SK-N-SH (cell line): ENCODE measurements around the gene OR1E2. TPM values are rescaled to one million over a fixed set of nuclear protein-coding genes. Genes with fewer than 3 reads are reported as not detected.
"Not testable (repeated sequence)": the region's sequence is repeated elsewhere in the genome, so short reads cannot be mapped to it uniquely, and the experiment has no call there.

Experiments
- CTCF ChIA-PET: fragments of 300-600, 350-600 bp; formaldehyde crosslinking; extraction: SDS; loops from one replicate; lab custom pipeline; 2021; lab: Yijun Ruan, JAX
- POLR2A ChIA-PET: fragments of 350-600 bp; sonication (Branson Sonifier 250); formaldehyde crosslinking; extraction: SDS; loops from one replicate; lab custom pipeline; 2020; ENCODE audit warnings: antibody characterized with exemption, inconsistent platforms; lab: Yijun Ruan, JAX
- DNase-seq: peaks from one replicate; pipeline ENCODE4 v3.0.0; 2012
- H2AFZ ChIP-seq: fragments of 200-600 bp; sonication (generic); 2 replicates; pipeline ENCODE4 v1.8.1; 2016; ENCODE audit warnings: antibody characterized with exemption, mild to moderate bottlenecking, low read depth
- H3F3A ChIP-seq: fragments of 200-600 bp; sonication (generic); replicated peaks from 2 replicates; pipeline ENCODE3; 2016; ENCODE audit warnings: antibody characterized with exemption, mild to moderate bottlenecking; ENCODE audit not compliant: insufficient read depth
- H3K27ac ChIP-seq, 2 experiments: fragments of 200-500 bp in 1 of 2; fragments of 200-600 bp in 1 of 2; sonication (Bioruptor generic) in 1 of 2; sonication (generic), shearing (Covaris generic) in 1 of 2; 2 replicates each; pipeline versions ENCODE4 v1.5.1 to v1.6.1; 2014 to 2016; ENCODE audit warnings: low read depth in 2 of 2, inconsistent platforms in 1 of 2, low read length in 1 of 2, mild to moderate bottlenecking in 1 of 2, mixed read lengths in 1 of 2
- H3K27me3 ChIP-seq: fragments of 200-600 bp; sonication (generic), shearing (Covaris generic); 2 replicates; pipeline ENCODE4 v1.6.1; 2016; ENCODE audit warnings: mixed run types; ENCODE audit not compliant: insufficient read depth
- H3K36me3 ChIP-seq, 2 experiments: fragments of 200-500 bp in 1 of 2; fragments of 200-600 bp in 1 of 2; sonication (Bioruptor generic) in 1 of 2; sonication (generic) in 1 of 2; replicated peaks in 1 of 2; 2 replicates each; pipeline versions ENCODE3 to v1.5.1; 2014 to 2016; ENCODE audit warnings: low read length in 1 of 2, mild to moderate bottlenecking in 1 of 2; ENCODE audit not compliant: insufficient read depth in 2 of 2, control insufficient read depth in 1 of 2
- H3K4me1 ChIP-seq, 2 experiments: fragments of 200-500 bp in 1 of 2; fragments of 200-600 bp in 1 of 2; sonication (Bioruptor generic) in 1 of 2; sonication (generic), shearing (Covaris generic) in 1 of 2; 2 replicates each; pipeline versions ENCODE4 v1.5.1 to v1.6.1; 2014 to 2016; ENCODE audit warnings: low read depth in 1 of 2, low read length in 1 of 2, mixed run types in 1 of 2; ENCODE audit not compliant: insufficient read depth in 2 of 2, control insufficient read depth in 1 of 2
- H3K4me2 ChIP-seq: fragments of 200-600 bp; sonication (generic), shearing (Covaris generic); 2 replicates; pipeline ENCODE4 v1.6.1; 2017; ENCODE audit warnings: mixed run types
- H3K4me3 ChIP-seq, 2 experiments: fragments of 200-500 bp in 1 of 2; fragments of 200-600 bp in 1 of 2; sonication (Bioruptor generic) in 1 of 2; sonication (generic), shearing (Covaris generic) in 1 of 2; 2 replicates each; pipeline versions ENCODE4 v1.5.1 to v1.8.1; 2014 to 2016; ENCODE audit warnings: low read depth in 2 of 2, inconsistent platforms in 1 of 2, low read length in 1 of 2, mild to moderate bottlenecking in 1 of 2, mixed read lengths in 1 of 2, moderate library complexity in 1 of 2
- H3K79me2 ChIP-seq: fragments of 200-600 bp; sonication (generic); 2 replicates; pipeline ENCODE4 v1.8.1; 2017; ENCODE audit warnings: mild to moderate bottlenecking; ENCODE audit not compliant: insufficient read depth
- H3K9ac ChIP-seq: fragments of 200-600 bp; sonication (generic); 2 replicates; pipeline ENCODE4 v1.6.1; 2017; ENCODE audit warnings: mixed run types
- H3K9me2 ChIP-seq: fragments of 200-600 bp; sonication (generic); 2 replicates; pipeline ENCODE4 v1.6.1; 2017; ENCODE audit warnings: mixed run types
- H3K9me3 ChIP-seq: fragments of 200-600 bp; sonication (generic); 2 replicates; pipeline ENCODE4 v1.6.1; 2017; ENCODE audit warnings: mixed run types, mild to moderate bottlenecking, moderate library complexity
- H4K20me1 ChIP-seq: fragments of 200-600 bp; sonication (generic); 2 replicates; pipeline ENCODE4 v1.6.1; 2017; ENCODE audit warnings: mild to moderate bottlenecking, mixed run types; ENCODE audit not compliant: insufficient read depth
- ELF1 ChIP-seq: IDR thresholded peaks from 2 replicates; pipeline ENCODE4 v1.4.0; 2012
- EP300 ChIP-seq, 2 experiments: IDR thresholded peaks; 2 replicates each; pipeline versions ENCODE4 v1.4.0 to v1.6.1; 2012; ENCODE audit warnings: borderline replicate concordance in 1 of 2, low read depth in 1 of 2, low read length in 1 of 2
- GATA2 ChIP-seq: sonication (generic); formaldehyde crosslinking; IDR thresholded peaks from 2 replicates; pipeline ENCODE4 v1.5.0; 2020; ENCODE audit warnings: mild to moderate bottlenecking, missing genetic modification reagents
- MEF2A ChIP-seq: IDR thresholded peaks from 2 replicates; pipeline ENCODE4 v1.4.0; 2012; ENCODE audit warnings: low read depth, borderline replicate concordance
- MXI1 ChIP-seq: IDR thresholded peaks from 2 replicates; pipeline ENCODE4 v1.6.1; 2012; ENCODE audit warnings: mild to moderate bottlenecking, low read depth, low read length, improper control_type of control experiment
- POLR2AphosphoS5 ChIP-seq: IDR thresholded peaks from 2 replicates; pipeline ENCODE4 v1.6.1; 2012; ENCODE audit warnings: low read depth, low read length
- TAF1 ChIP-seq: IDR thresholded peaks from 2 replicates; pipeline ENCODE4 v1.6.1; 2012; ENCODE audit warnings: low read depth, mild to moderate bottlenecking, low read length, moderate library complexity, borderline replicate concordance
- TEAD4 ChIP-seq: IDR thresholded peaks from 2 replicates; pipeline ENCODE4 v1.4.0; 2012; ENCODE audit warnings: mild to moderate bottlenecking, borderline replicate concordance; ENCODE audit not compliant: insufficient read depth
- WGBS: methylation state at CpG from one replicate; pipeline ENCODE4 v1.1.6; 2017; ENCODE audit warnings: low lambda C conversion rate; 5-methylcytosine and 5-hydroxymethylcytosine counted together
- polyA plus RNA-seq, 3 experiments: library from polyadenylated mRNA; depleted of rRNA; stranded (reverse); fragments of >200 nt; gene quantifications; 2 replicates each; pipeline ENCODE4 v1.2.3, GENCODE V29; 2012
- TF ChIP-seq, protein P1 (sequence below): fragments of 200-600 bp; sonication (generic); IDR thresholded peaks from 2 replicates; pipeline ENCODE4 v1.6.1; 2017; ENCODE audit warnings: antibody characterized with exemption, mild to moderate bottlenecking, moderate library complexity

Gene OR1E2
- polyA plus RNA-seq, 1 of the 3 experiments (the other 2 are of a cell fraction) = not detected

DNA sequence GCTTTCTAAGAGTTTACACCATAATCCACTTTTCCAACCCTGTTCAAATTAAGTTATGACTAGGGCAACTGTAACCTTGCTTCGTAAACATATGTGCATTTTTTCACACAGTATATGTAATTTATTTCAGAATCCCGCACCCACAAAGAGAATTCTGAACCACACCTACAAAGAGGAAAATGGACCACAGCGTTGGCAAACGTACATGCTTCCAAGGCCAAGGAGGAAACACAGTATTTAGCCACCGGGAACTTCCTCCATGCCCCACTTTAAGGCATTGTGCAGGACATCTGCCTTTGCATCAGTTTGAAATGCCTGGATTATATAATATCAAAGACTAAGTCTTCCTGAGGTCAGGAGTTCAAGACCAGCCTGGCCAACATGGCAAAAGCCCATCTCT lies 35.9 kb upstream of the OR1E2 start:
- no peaks in the 10 kb centered on the region for H3K9me3 ChIP-seq
- H2AFZ ChIP-seq = no peak overlapping the region
- TF ChIP-seq MXI1 (no peak), POLR2AphosphoS5 (no peak), MEF2A (no peak)
- TF ChIP-seq, protein P1, sequence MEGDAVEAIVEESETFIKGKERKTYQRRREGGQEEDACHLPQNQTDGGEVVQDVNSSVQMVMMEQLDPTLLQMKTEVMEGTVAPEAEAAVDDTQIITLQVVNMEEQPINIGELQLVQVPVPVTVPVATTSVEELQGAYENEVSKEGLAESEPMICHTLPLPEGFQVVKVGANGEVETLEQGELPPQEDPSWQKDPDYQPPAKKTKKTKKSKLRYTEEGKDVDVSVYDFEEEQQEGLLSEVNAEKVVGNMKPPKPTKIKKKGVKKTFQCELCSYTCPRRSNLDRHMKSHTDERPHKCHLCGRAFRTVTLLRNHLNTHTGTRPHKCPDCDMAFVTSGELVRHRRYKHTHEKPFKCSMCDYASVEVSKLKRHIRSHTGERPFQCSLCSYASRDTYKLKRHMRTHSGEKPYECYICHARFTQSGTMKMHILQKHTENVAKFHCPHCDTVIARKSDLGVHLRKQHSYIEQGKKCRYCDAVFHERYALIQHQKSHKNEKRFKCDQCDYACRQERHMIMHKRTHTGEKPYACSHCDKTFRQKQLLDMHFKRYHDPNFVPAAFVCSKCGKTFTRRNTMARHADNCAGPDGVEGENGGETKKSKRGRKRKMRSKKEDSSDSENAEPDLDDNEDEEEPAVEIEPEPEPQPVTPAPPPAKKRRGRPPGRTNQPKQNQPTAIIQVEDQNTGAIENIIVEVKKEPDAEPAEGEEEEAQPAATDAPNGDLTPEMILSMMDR = no peak
- 18% methylated on average over 5 of the region's 5 CpGs for WGBS
- no peak overlapping the region for H3K27ac ChIP-seq
- no peak overlapping the region for H3K9ac ChIP-seq
- DNase-seq = no peak
- CTCF ChIA-PET = no interaction called here
- no peaks in the 10 kb centered on the region for H3K9me2 ChIP-seq
- no peaks in the 10 kb centered on the region for H3K79me2 ChIP-seq
- POLR2A ChIA-PET = no interaction called here
- peaks cover 37% of the 10 kb centered on the region; the same call in 1 of the 2 replicates for H3K27me3 ChIP-seq
- no peaks in the 10 kb centered on the region for H4K20me1 ChIP-seq
- H3K4me1 ChIP-seq = no peaks in the 10 kb centered on the region
- H3K36me3 ChIP-seq = no peaks in the 10 kb centered on the region
- H3F3A ChIP-seq = no peaks in the 10 kb centered on the region
- no peak overlapping the region for H3K4me2 ChIP-seq
- no peak overlapping the region for H3K4me3 ChIP-seq

DNA sequence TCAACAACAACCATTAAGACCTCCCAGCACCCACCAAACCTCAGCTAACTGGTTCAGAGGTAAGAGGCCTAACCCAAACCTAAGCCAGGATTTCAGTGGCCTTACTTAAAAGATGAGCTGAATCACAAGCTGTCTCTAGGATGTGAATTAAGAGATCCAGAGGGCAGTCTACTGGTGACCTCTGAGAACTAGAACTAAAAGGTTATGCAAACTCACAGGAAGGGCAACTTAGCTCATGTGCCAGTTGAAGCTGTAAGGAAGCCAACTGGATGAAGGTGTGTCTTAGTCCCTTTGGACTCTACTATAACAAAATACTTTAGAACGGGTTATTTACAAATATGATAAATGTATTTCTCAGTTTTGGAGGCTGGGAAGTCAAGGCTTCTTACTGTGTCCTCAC lies 32.7 kb upstream of the OR1E2 start:
- H3K4me3 ChIP-seq, H3K9ac ChIP-seq, DNase-seq, CTCF ChIA-PET, H3K4me2 ChIP-seq, H3K9me2 ChIP-seq, H2AFZ ChIP-seq, H3K9me3 ChIP-seq, H3K79me2 ChIP-seq, H3F3A ChIP-seq, POLR2A ChIA-PET, H3K36me3 ChIP-seq, H3K27ac ChIP-seq, H3K4me1 ChIP-seq, H4K20me1 ChIP-seq: not testable (repeated sequence)
- 0% methylated on average over 1 of the region's 1 CpG for WGBS
- peaks cover 20% of the 10 kb centered on the region; the same call in 1 of the 2 replicates for H3K27me3 ChIP-seq

- 0% methylated on average over 2 of the region's 2 CpGs for WGBS
- CTCF ChIA-PET = no interaction called here
Observed at GRCh38 chr17:3448059-3448665, 14.5 kb upstream of the OR1E2 start.

More at GRCh38 chr17:3448059-3448665, 14.5 kb upstream of the OR1E2 start:
- Histone ChIP-seq H3F3A (no peaks in the 10 kb centered on the region), H3K9ac (no peak overlapping the region), H3K79me2 (no peaks in the 10 kb centered on the region), H3K4me1 (no peaks in the 10 kb centered on the region), H3K36me3 (no peaks in the 10 kb centered on the region), H2AFZ (no peak overlapping the region), H3K4me2 (no peak overlapping the region), H3K9me3 (no peaks in the 10 kb centered on the region), H3K27me3 (no peaks in the 10 kb centered on the region), H4K20me1 (no peaks in the 10 kb centered on the region), H3K4me3 (no peak overlapping the region), H3K9me2 (no peaks in the 10 kb centered on the region), H3K27ac (no peak overlapping the region)
- POLR2A ChIA-PET = no interaction called here
- TF ChIP-seq GATA2 (CRISPR knock-in tag) = no peak
- TF ChIP-seq TAF1 = no peak
- TF ChIP-seq TEAD4 = no peak
- no peak for TF ChIP-seq ELF1
- no peak for TF ChIP-seq MXI1
- TF ChIP-seq EP300 (IDR thresholded peaks at IDR 0.05; ENCODE audit: borderline replicate concordance in 1 of 2, low read depth in 1 of 2, low read length in 1 of 2) = no peak
- no peak for DNase-seq
